HG03354 (cell line): ENCODE results near the gene EIF4H.
"Not testable (repeated sequence)": the region's sequence is repeated elsewhere in the genome, so short reads cannot be mapped to it uniquely, and the experiment has no call there.

Experiments
- ATAC-seq: cut with Tn5 transposase; IDR thresholded peaks from one replicate; pipeline ENCODE4 v1.9.1; 2021; ENCODE audit warnings: mild to moderate bottlenecking; ENCODE audit not compliant: unreplicated experiment, poor library complexity, severe bottlenecking

EIF4H gene

DNA sequence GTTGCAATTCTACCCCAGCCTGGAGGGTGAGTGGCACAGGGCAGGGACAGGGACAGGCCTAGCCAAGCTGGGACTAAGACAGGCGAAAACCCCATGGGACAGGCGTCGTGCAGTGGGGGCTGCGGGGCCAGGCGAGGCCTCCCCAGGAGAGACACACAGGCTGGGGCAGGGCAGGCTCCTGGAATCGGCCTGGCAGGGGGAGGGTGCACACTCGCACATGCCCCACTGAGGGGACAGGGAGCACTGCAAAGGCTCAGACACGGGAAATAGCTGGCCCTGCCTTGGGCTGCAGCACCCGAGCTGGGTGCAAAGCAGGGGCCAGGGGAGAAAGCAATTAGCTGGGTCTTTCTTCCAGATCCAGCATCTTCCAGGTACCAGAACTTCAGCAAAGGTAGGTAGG, 46.1 kb downstream of the EIF4H start:
- no peak for ATAC-seq

DNA sequence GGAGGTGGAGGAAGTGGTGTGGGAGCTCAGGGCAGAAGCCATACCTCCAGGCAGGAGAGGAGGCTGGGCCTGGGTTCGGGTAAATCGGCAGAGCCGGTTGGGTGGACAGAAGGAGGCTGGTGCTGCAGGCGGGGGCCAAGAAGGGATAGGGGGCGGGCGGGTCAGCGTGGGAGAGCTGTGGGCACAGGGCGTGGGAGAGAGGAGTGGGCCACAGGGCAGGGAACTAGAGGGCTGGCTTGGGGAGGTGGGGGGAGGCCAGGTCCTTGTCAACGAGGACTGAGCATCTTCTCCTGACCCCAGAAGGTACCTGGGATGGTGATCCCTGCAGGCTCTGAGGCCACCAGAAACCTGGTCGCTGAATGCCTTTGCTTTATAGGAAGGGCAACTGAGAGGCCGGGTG, 47.6 kb downstream of the EIF4H start:
- ATAC-seq = no peak

DNA sequence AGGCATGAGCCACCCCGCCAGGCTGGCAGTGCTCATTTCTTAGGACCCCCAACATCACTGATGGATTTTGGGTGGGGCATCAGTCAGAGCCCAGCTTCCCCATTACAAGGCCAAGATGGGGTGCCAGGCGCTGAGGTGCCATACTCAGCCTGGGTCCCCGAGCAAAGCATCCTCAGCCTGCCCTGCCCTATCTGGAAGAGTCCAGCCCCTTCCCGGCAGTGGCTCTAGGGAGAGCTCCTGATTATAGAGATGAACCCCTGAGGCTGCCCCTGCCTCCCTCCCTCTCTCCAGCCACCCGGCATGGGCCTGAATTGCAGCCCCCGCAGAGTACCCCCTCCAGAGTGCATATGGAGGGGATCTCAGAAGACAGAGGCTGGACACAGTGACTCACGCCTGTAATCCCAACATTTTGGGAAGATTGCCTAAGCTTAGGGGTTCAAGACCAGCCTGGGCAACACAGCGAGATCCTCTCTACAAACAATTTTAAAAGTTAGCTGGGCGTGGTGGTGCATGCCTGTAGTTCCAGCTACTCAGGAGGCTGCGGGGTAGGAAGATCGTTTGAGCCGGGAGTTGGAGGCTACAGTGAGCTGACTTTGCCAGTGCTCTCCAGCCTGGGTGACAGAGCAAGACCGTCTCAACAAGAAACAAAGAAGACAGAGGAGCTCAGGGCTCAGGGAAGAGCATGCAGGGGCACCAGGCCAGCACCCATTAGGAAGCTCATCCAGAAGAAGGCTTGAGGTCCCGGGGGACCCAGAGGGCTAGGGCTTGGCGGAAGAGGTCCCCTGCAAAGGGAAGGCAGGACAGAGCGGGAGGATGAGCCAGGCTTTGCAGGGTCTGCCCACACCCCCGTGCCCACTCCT, 48.9 kb downstream of the EIF4H start:
- no peak for ATAC-seq

DNA sequence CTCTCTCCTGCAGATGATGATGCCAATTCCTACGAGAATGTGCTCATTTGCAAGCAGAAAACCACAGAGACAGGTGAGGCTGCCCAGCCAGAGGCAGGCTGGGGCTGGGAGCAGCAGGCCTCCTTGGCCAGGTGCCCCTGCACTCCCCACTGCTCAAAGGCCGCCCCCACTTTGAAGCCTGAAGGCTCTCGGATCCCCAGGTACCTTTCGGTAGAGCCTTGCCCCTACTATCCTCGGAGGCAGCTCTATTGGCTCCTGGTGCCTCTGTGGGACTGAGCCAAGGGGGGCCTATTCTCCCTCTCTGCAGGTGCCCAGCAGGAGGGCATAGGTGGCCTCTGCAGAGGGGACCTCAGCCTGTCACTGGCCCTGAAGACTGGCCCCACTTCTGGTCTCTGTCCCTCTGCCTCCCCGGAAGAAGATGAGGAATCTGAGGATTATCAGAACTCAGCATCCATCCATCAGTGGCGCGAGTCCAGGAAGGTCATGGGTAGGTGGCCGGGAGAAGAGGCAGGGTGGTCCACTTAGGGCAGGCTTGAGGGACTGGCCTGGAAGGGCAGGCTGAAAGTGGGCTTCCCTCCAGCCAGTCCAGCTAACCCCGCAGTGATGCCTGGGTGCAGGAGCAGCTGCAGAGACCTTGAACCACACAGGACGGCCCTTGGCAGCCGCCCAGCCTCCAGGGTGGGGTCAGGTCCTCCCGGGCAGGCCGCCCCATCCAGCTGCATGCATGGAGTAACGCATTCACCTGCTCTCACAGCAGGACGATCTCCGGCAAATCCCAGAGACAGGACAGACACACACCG, 49.8 kb downstream of the EIF4H start:
- ATAC-seq = no peak

DNA sequence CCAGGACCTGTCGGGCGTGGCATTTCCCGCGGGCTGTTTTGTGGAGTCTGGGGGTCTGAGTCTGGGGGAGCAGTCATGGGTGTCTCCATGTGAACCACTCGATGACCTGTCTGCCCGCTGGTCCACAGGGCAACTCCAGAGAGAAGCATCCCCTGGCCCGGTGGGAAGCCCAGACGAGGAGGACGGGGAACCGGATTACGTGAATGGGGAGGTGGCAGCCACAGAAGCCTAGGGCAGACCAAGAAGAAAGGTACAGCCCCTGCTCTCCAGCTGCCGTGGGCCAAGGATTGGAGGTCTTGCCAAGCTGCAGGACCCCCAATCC, 50.3 kb downstream of the EIF4H start:
- no peak for ATAC-seq

DNA sequence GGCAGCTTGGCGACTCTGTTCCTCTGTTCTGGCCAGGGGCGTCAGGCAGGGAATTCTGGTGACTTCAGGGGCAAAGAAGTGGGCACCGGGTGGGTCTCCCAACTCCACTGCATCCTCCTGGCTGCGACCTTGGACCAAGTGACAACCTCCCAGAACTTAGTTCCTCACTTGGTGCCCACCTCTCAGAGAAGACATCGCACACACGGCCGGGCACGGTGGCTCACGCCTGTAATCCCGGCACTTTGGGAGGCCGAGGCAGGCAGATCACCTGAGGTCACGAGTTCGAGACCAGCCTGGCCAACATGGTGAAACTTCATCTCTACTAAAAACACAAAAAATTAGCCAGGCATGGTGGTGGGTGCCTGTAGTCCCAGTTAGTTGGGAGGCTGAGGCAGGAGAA, 50.8 kb downstream of the EIF4H start:
- not testable (repeated sequence) for ATAC-seq

- no peak for ATAC-seq
These were observed 51.2 kb downstream of the EIF4H start for GRCh38 chr7:74225400-74225799.

GRCh38 chr7:74226633-74227032, 52.5 kb downstream of the EIF4H start:
- ATAC-seq = no peak

DNA sequence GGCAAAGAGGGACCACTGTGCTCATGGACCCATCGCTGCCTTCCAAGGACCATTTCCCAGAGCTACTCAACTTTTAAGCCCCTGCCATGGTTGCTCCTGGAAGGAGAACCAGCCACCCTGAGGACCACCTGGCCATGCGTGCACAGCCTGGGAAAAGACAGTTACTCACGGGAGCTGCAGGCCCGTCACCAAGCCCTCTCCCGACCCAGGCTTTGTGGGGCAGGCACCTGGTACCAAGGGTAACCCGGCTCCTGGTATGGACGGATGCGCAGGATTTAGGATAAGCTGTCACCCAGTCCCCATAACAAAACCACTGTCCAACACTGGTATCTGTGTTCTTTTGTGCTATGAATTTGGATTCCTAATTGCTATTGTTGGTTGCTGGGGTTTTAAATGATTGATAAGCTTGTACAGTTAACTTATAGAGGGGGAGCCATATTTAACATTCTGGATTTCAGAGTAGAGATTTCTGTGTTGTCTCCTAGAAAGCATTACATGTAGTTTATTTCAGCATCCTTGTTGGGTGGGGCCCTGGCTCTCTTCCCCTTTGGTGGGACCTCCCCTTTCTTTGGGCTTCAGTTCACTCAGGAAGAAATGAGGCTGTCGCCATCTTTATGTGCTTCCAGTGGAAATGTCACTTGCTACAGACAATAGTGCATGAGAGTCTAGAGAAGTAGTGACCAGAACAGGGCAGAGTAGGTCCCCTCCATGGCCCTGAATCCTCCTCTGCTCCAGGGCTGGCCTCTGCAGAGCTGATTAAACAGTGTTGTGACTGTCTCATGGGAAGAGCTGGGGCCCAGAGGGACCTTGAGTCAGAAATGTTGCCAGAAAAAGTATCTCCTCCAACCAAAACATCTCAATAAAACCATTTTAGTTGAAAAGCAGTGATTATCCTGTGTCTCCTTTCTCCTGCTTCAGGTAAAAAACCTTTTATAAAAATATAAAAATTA, 55.1 kb downstream of the EIF4H start:
- ATAC-seq = no peak

- peak; percentile 50 for ATAC-seq
These were observed 56.5 kb downstream of the EIF4H start for GRCh38 chr7:74230446-74231231.

- ATAC-seq = peak; percentile 61
These were observed 57.1 kb downstream of the EIF4H start for GRCh38 chr7:74231232-74231590.

- ATAC-seq = no peak
These were observed 59.6 kb downstream of the EIF4H start for GRCh38 chr7:74233655-74234285.

GRCh38 chr7:74235518-74236268, 61.5 kb downstream of the EIF4H start:
- no peak for ATAC-seq

DNA sequence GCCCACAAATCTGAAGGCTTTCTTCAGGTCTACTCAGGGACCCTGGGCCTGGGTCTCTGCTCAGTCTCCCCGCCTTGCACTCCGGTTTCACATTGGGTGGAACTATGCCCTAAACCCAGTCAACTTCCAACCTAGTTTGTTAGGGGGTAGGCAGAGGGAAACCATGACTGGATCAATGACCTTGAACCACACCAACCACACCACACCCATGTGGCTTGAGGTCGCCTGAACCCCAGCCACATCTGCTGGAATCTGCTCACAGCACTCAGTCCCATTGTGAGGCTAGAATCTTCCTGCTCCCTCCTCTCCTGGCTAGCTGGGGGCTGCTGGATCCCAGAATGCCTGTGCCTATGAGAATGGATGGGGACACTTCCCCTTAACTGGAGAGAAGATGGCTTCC, 62.1 kb downstream of the EIF4H start:
- ATAC-seq = no peak

- ATAC-seq = no peak
These were observed 66.3 kb downstream of the EIF4H start for GRCh38 chr7:74240482-74240881.

GRCh38 chr7:74242122-74242443, 67.9 kb downstream of the EIF4H start:
- ATAC-seq = no peak

DNA sequence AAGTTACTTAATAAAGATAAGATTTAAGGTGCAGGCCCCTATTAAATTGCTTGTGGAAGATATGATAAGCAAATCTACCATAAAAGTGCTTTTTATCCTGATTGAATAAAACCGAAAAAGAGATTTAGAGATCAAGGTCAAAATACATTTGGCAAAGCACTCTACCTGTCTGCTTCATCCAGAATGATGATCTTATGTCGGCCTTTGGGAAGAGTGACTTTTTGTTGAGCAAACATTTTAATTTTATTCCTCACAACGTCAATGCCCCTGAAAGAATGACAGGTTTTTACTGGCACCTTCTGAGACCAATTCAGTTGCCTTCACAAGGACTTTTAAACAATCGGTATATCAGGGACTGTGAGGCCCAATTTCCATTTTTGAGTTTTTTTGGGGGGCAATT, 72.3 kb downstream of the EIF4H start:
- no peak for ATAC-seq
